DMS79 treated with DMSO at 0.1 percent for 48 hours (cell line): ENCODE results near the gene AGGF1.
"Not testable (repeated sequence)": the region's sequence is repeated elsewhere in the genome, so short reads cannot be mapped to it uniquely, and the experiment has no call there.

Source experiments
- DNase-seq: peaks from one replicate; lab custom pipeline; 2025; lab: John Stamatoyannopoulos, UW

AGGF1 gene, protein sequence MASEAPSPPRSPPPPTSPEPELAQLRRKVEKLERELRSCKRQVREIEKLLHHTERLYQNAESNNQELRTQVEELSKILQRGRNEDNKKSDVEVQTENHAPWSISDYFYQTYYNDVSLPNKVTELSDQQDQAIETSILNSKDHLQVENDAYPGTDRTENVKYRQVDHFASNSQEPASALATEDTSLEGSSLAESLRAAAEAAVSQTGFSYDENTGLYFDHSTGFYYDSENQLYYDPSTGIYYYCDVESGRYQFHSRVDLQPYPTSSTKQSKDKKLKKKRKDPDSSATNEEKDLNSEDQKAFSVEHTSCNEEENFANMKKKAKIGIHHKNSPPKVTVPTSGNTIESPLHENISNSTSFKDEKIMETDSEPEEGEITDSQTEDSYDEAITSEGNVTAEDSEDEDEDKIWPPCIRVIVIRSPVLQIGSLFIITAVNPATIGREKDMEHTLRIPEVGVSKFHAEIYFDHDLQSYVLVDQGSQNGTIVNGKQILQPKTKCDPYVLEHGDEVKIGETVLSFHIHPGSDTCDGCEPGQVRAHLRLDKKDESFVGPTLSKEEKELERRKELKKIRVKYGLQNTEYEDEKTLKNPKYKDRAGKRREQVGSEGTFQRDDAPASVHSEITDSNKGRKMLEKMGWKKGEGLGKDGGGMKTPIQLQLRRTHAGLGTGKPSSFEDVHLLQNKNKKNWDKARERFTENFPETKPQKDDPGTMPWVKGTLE

GRCh38 chr5:77030097-77031071 is at the start of gene AGGF1:
Gene AGGF1 (plus strand): TSS chr5:77030404. CDS start chr5:77030767, 363 bp downstream.
- DNase-seq, result peak; percentile 82

DNA sequence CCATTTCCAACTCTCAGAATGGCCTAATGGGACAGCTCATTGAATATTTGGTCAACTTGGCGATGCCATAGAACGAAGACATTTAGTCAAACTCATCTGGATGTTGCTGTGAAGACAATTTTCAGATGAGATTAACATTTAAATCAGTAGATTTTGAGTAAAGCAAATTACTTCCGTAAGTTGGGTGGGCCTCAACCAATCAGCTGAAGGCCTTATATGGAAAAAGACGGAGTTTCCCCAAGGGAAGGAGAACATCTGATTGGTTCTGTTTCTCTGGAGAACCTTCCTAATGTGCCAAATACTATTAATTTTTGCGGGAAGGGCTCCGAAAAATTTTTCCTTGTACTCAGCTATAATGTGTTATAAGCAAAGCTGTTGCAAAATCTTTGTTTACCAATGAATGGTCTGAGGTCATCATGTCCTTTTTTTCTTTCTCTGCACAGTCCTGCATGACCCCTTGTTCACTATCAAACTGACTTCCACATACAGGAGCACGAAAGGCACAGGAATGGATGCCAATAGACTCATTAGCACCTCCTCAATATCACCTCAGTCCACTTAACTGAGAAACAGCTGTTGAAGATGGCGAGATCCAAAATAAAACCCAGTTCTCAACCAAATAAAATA is 49.6 kb upstream of the AGGF1 start:
- DNase-seq, result no peak

DNA sequence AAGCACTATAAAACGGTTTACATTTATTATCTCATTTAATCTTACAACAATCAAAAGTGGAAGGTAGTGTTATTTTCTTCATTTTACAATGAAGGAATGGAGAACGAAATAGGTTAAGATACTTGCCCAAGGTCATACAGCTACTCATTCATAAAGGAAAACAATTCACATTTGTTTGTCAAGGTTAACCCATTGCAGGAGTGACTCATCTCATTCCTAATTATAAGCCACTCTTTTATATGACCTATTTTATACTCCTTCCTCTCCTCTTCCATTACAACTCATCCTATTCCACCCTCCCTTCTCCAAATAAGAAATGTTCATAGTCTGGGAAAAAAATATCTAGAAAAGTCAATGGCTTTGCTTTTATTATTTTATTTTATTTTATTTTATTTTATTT is 47.8 kb upstream of the AGGF1 start:
- DNase-seq, result no peak

GRCh38 chr5:76983468-76983867 is 46.7 kb upstream of the AGGF1 start:
- DNase-seq, result no peak

DNA sequence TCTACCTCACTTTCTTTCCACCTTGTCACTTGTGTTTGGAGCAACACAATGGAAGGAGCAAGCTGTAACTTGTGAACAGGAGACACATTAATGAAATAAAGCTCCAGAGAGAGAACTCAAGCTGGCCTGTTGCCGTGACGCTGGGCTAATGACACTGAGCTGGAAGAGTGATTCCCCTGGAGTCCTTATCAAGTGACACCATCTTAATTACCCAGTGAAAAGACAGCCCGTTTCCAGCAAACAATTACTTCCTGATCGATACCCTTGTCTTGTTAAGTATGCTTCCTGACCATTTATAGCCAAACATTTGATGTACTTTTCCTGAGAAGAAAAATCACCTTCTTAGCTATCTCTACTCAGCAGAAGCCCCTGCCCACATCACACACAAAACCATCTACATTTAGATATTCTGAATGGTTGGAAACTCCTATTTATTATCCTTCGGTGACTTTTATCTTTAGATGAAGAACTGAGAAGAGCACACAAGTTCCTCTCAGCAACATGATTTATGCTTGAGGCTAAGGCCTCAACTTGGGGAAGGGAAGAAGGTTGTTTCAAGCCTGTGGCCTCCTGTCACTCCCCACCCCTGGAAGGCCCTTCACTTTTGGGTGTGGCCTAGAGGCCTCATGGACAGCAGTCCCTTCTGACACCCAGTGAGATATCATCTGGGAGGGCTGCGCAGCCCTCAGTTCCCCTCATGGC is 43.2 kb upstream of the AGGF1 start:
- peak; percentile 22 for DNase-seq

DNA sequence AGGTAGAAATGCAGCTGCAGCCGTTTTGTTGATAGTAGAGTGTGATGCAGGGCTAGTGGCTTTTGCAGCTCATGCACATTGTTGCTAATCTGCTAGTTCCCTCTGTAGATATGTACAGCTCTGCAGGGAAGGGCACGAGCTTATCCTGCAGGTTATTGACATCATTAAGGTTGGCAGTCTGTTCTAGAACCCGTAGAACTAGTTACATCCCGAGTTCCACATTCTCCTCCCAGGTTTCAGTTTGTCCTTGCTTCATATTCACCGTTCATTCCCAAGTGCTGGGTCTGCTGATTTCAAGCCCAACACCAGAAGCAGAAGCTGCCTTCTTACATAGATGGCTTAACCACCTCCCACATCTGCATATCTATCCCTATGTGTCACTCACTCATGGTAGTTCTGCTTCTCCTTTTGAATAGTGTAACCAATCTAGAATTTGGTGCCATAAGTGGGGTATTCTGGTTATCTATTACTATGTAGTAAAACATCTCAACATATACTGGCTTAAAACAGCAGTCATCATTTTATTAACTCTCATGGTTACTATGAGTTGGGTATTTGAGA is 39.2 kb upstream of the AGGF1 start:
- no peak for DNase-seq

- DNase-seq, result not testable (repeated sequence)
Observed at GRCh38 chr5:76993436-76993835, 36.8 kb upstream of the AGGF1 start.

GRCh38 chr5:76994337-76994736 is 35.9 kb upstream of the AGGF1 start:
- no peak for DNase-seq

- not testable (repeated sequence) for DNase-seq
Observed at GRCh38 chr5:76998251-76998650, 32.0 kb upstream of the AGGF1 start.

- DNase-seq, result no peak
Observed at GRCh38 chr5:76999451-76999850, 30.8 kb upstream of the AGGF1 start.

GRCh38 chr5:77003246-77003645 is 27.0 kb upstream of the AGGF1 start:
- DNase-seq, result no peak

- no peak for DNase-seq
Observed at GRCh38 chr5:77006124-77006523, 24.1 kb upstream of the AGGF1 start.

GRCh38 chr5:77008413-77008812 is 21.8 kb upstream of the AGGF1 start:
- no peak for DNase-seq

GRCh38 chr5:77010243-77010642 is 20.0 kb upstream of the AGGF1 start:
- DNase-seq, result no peak

DNA sequence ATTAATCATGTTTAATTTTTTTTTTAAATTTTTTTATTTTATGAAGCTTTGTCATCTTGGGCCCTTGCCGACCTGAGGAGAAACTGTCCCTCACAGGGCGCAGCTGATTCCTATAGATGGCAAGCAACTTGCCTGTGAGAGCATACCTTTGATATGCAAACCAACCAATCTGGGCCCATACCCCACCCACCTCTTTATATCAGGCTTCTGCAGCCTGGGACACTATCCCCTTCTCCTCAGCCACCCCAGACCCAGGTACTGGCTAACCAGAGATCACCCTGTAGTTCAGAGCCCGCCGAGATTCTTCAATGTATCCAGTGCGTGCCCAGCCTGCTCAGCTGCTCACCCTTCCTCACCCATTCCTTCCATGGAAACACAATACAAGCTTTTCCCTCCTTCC is 18.7 kb upstream of the AGGF1 start:
- no peak for DNase-seq

- no peak for DNase-seq
Observed at GRCh38 chr5:77012601-77013000, 17.6 kb upstream of the AGGF1 start.

GRCh38 chr5:77015938-77016569 is 14.2 kb upstream of the AGGF1 start:
- no peak for DNase-seq

GRCh38 chr5:77016962-77017361 is 13.2 kb upstream of the AGGF1 start:
- no peak for DNase-seq

DNA sequence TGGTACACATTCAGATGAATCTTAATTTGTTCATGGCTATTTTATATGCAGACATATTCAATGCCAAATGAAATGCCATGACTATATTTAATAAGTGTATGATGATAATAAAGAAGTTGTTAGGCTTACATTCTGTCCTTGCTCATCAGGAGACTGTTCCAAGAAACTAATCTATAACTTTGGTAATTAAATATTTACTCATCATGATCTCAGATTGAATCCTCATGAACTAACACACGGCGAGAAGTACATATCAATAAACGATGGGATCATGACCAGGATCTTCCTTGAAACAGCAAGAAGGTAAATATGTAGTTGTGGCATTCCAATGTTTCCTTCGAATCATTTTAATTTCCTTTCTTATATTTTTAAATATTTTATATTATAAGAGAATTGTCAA is 12.5 kb upstream of the AGGF1 start:
- DNase-seq, result no peak
